OCI-LY7 (cell line): Measurements from ENCODE around the gene GXYLT1.

Experiments
- EZH2phosphoT487 ChIP-seq: fragments of 200-600 bp; sonication (generic); IDR thresholded peaks from 2 replicates; pipeline ENCODE4 v1.6.1; 2018; ENCODE audit warnings: low read depth, borderline replicate concordance, mild to moderate bottlenecking, mixed run types, antibody characterized with exemption, low read length, moderate library complexity, mixed read lengths
- TF ChIP-seq, protein P1 (sequence below): fragments of 200-600 bp; sonication (generic); conservative IDR thresholded peaks from 2 replicates; pipeline ENCODE4 v1.5.1; 2014; ENCODE audit warnings: mild to moderate bottlenecking, antibody characterized with exemption, low read length, moderate library complexity, mixed read lengths

- TF ChIP-seq, protein P1, sequence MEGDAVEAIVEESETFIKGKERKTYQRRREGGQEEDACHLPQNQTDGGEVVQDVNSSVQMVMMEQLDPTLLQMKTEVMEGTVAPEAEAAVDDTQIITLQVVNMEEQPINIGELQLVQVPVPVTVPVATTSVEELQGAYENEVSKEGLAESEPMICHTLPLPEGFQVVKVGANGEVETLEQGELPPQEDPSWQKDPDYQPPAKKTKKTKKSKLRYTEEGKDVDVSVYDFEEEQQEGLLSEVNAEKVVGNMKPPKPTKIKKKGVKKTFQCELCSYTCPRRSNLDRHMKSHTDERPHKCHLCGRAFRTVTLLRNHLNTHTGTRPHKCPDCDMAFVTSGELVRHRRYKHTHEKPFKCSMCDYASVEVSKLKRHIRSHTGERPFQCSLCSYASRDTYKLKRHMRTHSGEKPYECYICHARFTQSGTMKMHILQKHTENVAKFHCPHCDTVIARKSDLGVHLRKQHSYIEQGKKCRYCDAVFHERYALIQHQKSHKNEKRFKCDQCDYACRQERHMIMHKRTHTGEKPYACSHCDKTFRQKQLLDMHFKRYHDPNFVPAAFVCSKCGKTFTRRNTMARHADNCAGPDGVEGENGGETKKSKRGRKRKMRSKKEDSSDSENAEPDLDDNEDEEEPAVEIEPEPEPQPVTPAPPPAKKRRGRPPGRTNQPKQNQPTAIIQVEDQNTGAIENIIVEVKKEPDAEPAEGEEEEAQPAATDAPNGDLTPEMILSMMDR, result no peak
- no peak for TF ChIP-seq EZH2phosphoT487
Measured at GRCh38 chr12:42135259-42135814, 9.3 kb downstream of the GXYLT1 start.
